Vagina (tissue), 2 donors: ENCODE measurements around the gene GNAS-AS1.

Source experiments
- POLR2A ChIP-seq, 2 donors: fragments of 450-650 bp; IDR thresholded peaks; one replicate each; pipeline ENCODE4 v1.6.1; 2017; ENCODE audit warnings: antibody characterized with exemption in 2 of 2, mild to moderate bottlenecking in 2 of 2, moderate library complexity in 2 of 2
- POLR2AphosphoS5 ChIP-seq, 2 donors: sonication (generic); formaldehyde crosslinking; IDR thresholded peaks; one replicate each; pipeline ENCODE4 v1.9.0; 2017; ENCODE audit warnings: antibody characterized with exemption in 2 of 2, mild to moderate bottlenecking in 2 of 2, low read depth in 1 of 2; ENCODE audit not compliant: insufficient read depth in 1 of 2
- TF ChIP-seq, protein P1 (sequence below), 3 experiments: fragments of 450-650 bp in 2 of 3; fragments of 200-600 bp in 1 of 3; sonication (generic) in 1 of 3; IDR thresholded peaks; one replicate each; pipeline ENCODE4 v1.5.1; 2017 to 2019; ENCODE audit warnings: antibody characterized with exemption in 3 of 3, mild to moderate bottlenecking in 2 of 3, moderate library complexity in 2 of 3

DNA sequence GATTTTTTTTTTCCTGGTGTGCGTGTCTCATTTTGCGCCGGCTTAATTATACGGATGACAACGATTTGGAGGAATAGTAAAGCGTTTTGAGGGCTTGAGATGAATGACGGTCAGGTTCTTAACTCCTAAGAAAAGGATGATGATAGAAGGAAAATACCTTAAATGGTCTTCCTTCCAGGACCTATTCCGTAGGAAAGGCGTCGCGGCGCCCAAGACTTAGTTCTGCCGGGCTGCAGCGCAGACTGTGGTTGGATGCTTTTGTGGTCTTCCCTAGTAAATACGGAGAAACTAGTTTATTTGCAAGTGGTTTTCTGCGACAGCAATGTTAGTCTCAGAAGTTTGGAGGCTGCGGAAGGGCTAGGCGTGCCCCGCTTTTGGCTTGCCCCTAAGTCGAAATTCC, 8.4 kb downstream of the GNAS-AS1 start:
- TF ChIP-seq, protein P1, sequence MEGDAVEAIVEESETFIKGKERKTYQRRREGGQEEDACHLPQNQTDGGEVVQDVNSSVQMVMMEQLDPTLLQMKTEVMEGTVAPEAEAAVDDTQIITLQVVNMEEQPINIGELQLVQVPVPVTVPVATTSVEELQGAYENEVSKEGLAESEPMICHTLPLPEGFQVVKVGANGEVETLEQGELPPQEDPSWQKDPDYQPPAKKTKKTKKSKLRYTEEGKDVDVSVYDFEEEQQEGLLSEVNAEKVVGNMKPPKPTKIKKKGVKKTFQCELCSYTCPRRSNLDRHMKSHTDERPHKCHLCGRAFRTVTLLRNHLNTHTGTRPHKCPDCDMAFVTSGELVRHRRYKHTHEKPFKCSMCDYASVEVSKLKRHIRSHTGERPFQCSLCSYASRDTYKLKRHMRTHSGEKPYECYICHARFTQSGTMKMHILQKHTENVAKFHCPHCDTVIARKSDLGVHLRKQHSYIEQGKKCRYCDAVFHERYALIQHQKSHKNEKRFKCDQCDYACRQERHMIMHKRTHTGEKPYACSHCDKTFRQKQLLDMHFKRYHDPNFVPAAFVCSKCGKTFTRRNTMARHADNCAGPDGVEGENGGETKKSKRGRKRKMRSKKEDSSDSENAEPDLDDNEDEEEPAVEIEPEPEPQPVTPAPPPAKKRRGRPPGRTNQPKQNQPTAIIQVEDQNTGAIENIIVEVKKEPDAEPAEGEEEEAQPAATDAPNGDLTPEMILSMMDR (IDR thresholded peaks at IDR 0.05), result no peak
- no peak for TF ChIP-seq POLR2A (IDR thresholded peaks at IDR 0.05)
- no peak for TF ChIP-seq POLR2AphosphoS5 (IDR thresholded peaks at IDR 0.05; ENCODE audit: insufficient read depth in 1 of 2, low read depth in 1 of 2)
